Measurements from ENCODE around the gene SLC35G2. TPM values are rescaled to one million over a fixed set of nuclear protein-coding genes. Genes with fewer than 3 reads are reported as not detected.
"Not testable (repeated sequence)": the region's sequence is repeated elsewhere in the genome, so short reads cannot be mapped to it uniquely, and the experiment has no call there.

SLC35G2 gene
- total RNA-seq, 1 donor from 2014 or later = 10.1 TPM

DNA sequence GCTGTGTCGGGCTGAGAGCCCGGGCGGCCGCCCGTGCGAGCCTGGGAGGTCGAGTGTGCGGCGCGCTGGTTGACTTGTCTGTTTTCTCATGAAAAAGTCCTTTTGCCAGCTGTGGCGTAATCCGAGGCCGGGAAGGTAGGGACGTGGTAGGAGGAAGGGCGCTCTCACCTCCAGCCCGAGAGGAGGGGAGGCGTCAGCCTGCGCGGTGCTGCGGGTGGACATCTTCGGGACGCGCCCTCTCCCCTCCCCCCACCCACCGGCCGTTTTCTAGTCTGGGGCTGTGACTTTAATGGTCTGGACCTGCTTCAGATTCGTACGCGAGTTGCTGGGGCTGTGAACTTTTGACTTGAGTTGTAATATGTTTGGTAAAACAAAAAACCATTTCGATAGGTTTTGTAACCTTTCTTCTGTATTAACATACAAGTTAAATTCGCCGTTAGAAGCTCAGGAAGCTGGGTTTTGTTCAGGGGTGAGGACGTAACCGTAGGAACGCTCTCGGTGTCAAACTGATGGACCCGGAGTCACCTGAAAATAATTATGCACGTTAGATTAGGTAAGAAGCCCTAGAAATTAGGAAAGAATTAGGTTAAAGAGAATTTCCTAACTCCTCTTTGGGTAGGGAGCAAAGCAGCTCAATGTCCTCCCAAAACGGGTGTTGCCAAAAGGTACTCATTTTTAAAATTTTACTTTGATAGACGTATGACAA lies 43.8 kb downstream of the SLC35G2 start:
- Histone ChIP-seq H3K4me2 (ENCODE audit: low read length) (peak overlapping the region; percentile 92), H3K27me3 (ENCODE audit: insufficient read depth, low read length) (no peaks in the 10 kb centered on the region), H3K79me2 (ENCODE audit: insufficient read depth, low read length) (peaks cover 51% of the 10 kb centered on the region), H3K27ac (ENCODE audit: low read depth, low read length) (peak overlapping the region; percentile 81), H3K9ac (ENCODE audit: low read length) (peak overlapping the region; percentile 89), H3K9me3 (ENCODE audit: insufficient read depth, low read depth, low read length) (no peaks in the 10 kb centered on the region), H2AFZ (ENCODE audit: low read depth, low read length) (peak overlapping the region; percentile 99), H3K4me1 (ENCODE audit: insufficient read depth, low read length) (peaks cover 12% of the 10 kb centered on the region), H3K36me3 (ENCODE audit: insufficient read depth, low read length) (no peaks in the 10 kb centered on the region), H4K20me1 (ENCODE audit: insufficient read depth, low read length) (peaks cover 42% of the 10 kb centered on the region), H3K4me3 (ENCODE audit: insufficient read depth, low read depth, low read length) (peak overlapping the region; percentile 86)
- Mint-ChIP-seq H3K4me3 (ENCODE audit: unreplicated experiment) (peak overlapping the region; percentile 98), H3K9me3 (ENCODE audit: unreplicated experiment) (no peaks in the 10 kb centered on the region), H3K36me3 (ENCODE audit: low read depth, unreplicated experiment) (no peaks in the 10 kb centered on the region), H3K4me1 (ENCODE audit: low read depth, unreplicated experiment) (peaks cover 10% of the 10 kb centered on the region), H3K27me3 (ENCODE audit: low read depth, unreplicated experiment) (no peaks in the 10 kb centered on the region), H3K27ac (ENCODE audit: unreplicated experiment) (peak overlapping the region; percentile 93)
- DNase-seq (ENCODE audit: low read depth) = peak; percentile 59
- FAIRE-seq = no peak
- TF ChIP-seq EZH2 (IDR thresholded peaks at IDR 0.05; ENCODE audit: insufficient read depth, low read length) = no peak
- TF ChIP-seq, protein P1, sequence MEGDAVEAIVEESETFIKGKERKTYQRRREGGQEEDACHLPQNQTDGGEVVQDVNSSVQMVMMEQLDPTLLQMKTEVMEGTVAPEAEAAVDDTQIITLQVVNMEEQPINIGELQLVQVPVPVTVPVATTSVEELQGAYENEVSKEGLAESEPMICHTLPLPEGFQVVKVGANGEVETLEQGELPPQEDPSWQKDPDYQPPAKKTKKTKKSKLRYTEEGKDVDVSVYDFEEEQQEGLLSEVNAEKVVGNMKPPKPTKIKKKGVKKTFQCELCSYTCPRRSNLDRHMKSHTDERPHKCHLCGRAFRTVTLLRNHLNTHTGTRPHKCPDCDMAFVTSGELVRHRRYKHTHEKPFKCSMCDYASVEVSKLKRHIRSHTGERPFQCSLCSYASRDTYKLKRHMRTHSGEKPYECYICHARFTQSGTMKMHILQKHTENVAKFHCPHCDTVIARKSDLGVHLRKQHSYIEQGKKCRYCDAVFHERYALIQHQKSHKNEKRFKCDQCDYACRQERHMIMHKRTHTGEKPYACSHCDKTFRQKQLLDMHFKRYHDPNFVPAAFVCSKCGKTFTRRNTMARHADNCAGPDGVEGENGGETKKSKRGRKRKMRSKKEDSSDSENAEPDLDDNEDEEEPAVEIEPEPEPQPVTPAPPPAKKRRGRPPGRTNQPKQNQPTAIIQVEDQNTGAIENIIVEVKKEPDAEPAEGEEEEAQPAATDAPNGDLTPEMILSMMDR (IDR thresholded peaks at IDR 0.05; ENCODE audit: insufficient read depth, low read depth, low read length) = no peak

DNA sequence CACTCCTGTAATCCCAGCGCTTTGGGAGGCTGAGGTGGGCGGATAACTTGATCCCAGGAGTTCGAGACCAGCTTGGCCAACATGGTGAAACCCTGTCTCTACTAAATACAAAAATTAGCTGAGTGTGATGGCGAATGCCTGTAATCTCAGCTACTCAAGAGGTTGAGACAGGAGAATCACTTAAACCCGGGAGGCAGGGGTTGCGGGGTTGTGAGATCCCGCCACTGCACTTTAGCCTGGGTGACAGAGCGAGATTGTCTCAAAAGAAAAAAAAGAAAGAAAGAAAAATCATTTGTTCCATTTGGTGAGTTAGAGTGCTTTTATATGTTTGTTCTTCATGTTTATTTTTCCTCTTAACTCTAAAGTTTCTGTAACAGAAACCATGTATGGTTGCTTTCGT lies 50.4 kb downstream of the SLC35G2 start:
- Histone ChIP-seq H3K79me2 (ENCODE audit: insufficient read depth, low read length) (peaks cover 95% of the 10 kb centered on the region), H3K9me3 (ENCODE audit: insufficient read depth, low read depth, low read length) (no peaks in the 10 kb centered on the region), H3K27me3 (ENCODE audit: insufficient read depth, low read length) (no peaks in the 10 kb centered on the region), H3K27ac (ENCODE audit: low read depth, low read length) (no peak overlapping the region), H2AFZ (ENCODE audit: low read depth, low read length) (no peak overlapping the region), H3K9ac (ENCODE audit: low read length) (no peak overlapping the region), H3K36me3 (ENCODE audit: insufficient read depth, low read length) (no peaks in the 10 kb centered on the region), H3K4me3 (ENCODE audit: insufficient read depth, low read depth, low read length) (no peak overlapping the region), H4K20me1 (ENCODE audit: insufficient read depth, low read length) (peaks cover 72% of the 10 kb centered on the region), H3K4me1 (ENCODE audit: insufficient read depth, low read length) (no peaks in the 10 kb centered on the region), H3K4me2 (ENCODE audit: low read length) (no peak overlapping the region)
- TF ChIP-seq EZH2 (IDR thresholded peaks at IDR 0.05; ENCODE audit: insufficient read depth, low read length) = no peak
- Mint-ChIP-seq H3K4me1 (ENCODE audit: low read depth, unreplicated experiment) (no peaks in the 10 kb centered on the region), H3K36me3 (ENCODE audit: low read depth, unreplicated experiment) (peaks cover 21% of the 10 kb centered on the region), H3K9me3 (ENCODE audit: unreplicated experiment) (peaks cover 4% of the 10 kb centered on the region), H3K27me3 (ENCODE audit: low read depth, unreplicated experiment) (no peaks in the 10 kb centered on the region), H3K27ac (ENCODE audit: unreplicated experiment) (no peak overlapping the region), H3K4me3 (ENCODE audit: unreplicated experiment) (no peak overlapping the region)
- FAIRE-seq = no peak
- DNase-seq (ENCODE audit: low read depth) = no peak

DNA sequence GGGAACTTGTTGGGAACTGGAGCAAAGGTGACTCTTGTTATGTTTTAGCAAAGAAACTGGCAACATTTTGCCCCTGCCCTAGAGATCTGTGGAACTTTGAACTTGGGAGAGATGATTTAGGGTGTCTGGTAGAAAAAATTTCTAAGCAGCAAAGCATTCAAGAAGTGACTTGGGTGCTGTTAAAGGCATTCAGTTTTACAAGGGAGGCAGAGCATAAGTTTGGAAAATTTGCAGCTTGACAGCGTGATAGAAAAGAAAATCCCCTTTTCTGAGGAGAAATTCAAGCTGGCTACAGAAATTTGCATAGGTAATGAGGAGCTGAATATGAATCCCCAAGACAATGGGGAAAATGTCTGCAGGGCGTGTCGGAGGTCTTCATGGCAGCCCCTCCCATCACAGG lies 53.3 kb downstream of the SLC35G2 start:
- not testable (repeated sequence) for H3K4me1 Mint-ChIP-seq (ENCODE audit: low read depth, unreplicated experiment); H3K27me3 Mint-ChIP-seq (ENCODE audit: low read depth, unreplicated experiment); H3K4me2 ChIP-seq (ENCODE audit: low read length); DNase-seq (ENCODE audit: low read depth); H3K36me3 ChIP-seq (ENCODE audit: insufficient read depth, low read length); H3K9me3 ChIP-seq (ENCODE audit: insufficient read depth, low read depth, low read length); H3K4me3 Mint-ChIP-seq (ENCODE audit: unreplicated experiment); H3K4me1 ChIP-seq (ENCODE audit: insufficient read depth, low read length); H3K27ac ChIP-seq (ENCODE audit: low read depth, low read length); FAIRE-seq; H3K4me3 ChIP-seq (ENCODE audit: insufficient read depth, low read depth, low read length); H2AFZ ChIP-seq (ENCODE audit: low read depth, low read length); H3K27ac Mint-ChIP-seq (ENCODE audit: unreplicated experiment); H3K27me3 ChIP-seq (ENCODE audit: insufficient read depth, low read length); H3K9me3 Mint-ChIP-seq (ENCODE audit: unreplicated experiment); H3K9ac ChIP-seq (ENCODE audit: low read length)
- Histone ChIP-seq H3K79me2 (ENCODE audit: insufficient read depth, low read length) (peaks cover 86% of the 10 kb centered on the region), H4K20me1 (ENCODE audit: insufficient read depth, low read length) (peaks cover 64% of the 10 kb centered on the region)
- H3K36me3 Mint-ChIP-seq (ENCODE audit: low read depth, unreplicated experiment) = peaks cover 30% of the 10 kb centered on the region

DNA sequence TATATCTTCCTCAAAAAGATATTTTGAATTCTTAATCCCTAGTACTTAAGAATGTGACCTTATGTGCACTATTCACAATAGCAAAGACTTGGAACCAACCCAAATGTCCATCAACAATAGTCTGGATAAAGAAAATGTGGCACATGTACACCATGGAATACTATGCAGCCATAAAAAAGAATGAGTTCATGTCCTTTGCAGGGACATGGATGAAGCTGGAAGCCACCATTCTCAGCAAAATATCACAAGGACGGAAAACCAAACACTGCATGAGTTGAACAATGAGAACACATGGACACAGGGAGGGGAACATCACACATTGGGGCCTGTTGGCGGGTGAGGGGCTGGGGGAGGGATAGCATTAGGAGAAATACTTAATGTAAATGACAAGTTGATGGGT lies 60.6 kb downstream of the SLC35G2 start:
- not testable (repeated sequence) for H3K9me3 ChIP-seq (ENCODE audit: insufficient read depth, low read depth, low read length); FAIRE-seq; H3K9me3 Mint-ChIP-seq (ENCODE audit: unreplicated experiment); DNase-seq (ENCODE audit: low read depth); H3K4me3 Mint-ChIP-seq (ENCODE audit: unreplicated experiment); H2AFZ ChIP-seq (ENCODE audit: low read depth, low read length); H3K27me3 Mint-ChIP-seq (ENCODE audit: low read depth, unreplicated experiment); H3K27ac Mint-ChIP-seq (ENCODE audit: unreplicated experiment); H3K4me2 ChIP-seq (ENCODE audit: low read length); H3K4me3 ChIP-seq (ENCODE audit: insufficient read depth, low read depth, low read length); H3K4me1 Mint-ChIP-seq (ENCODE audit: low read depth, unreplicated experiment); H3K9ac ChIP-seq (ENCODE audit: low read length); H3K36me3 ChIP-seq (ENCODE audit: insufficient read depth, low read length); H3K27me3 ChIP-seq (ENCODE audit: insufficient read depth, low read length); H3K4me1 ChIP-seq (ENCODE audit: insufficient read depth, low read length); H3K27ac ChIP-seq (ENCODE audit: low read depth, low read length)
- H3K36me3 Mint-ChIP-seq (ENCODE audit: low read depth, unreplicated experiment) = peaks cover 12% of the 10 kb centered on the region
- Histone ChIP-seq H3K79me2 (ENCODE audit: insufficient read depth, low read length) (peaks cover 80% of the 10 kb centered on the region), H4K20me1 (ENCODE audit: insufficient read depth, low read length) (peaks cover 69% of the 10 kb centered on the region)

Measured in astrocyte (in vitro differentiated cells and primary cell).